Measurements from ENCODE around the gene PMM1. TPM values are rescaled to one million over a fixed set of nuclear protein-coding genes. Genes with fewer than 3 reads are reported as not detected.
"Not testable (repeated sequence)": the region's sequence is repeated elsewhere in the genome, so short reads cannot be mapped to it uniquely, and the experiment has no call there.

The PMM1 gene
- 29.4 and 33.3 TPM in 2 replicates for total RNA-seq (2014; rRNA removed; shearing (Covaris generic))
- 78.2 and 79.2 TPM in 2 replicates for polyA plus RNA-seq (2016; fragmentation: Nextera tagmentation; extraction: Ambion mirVana)

DNA sequence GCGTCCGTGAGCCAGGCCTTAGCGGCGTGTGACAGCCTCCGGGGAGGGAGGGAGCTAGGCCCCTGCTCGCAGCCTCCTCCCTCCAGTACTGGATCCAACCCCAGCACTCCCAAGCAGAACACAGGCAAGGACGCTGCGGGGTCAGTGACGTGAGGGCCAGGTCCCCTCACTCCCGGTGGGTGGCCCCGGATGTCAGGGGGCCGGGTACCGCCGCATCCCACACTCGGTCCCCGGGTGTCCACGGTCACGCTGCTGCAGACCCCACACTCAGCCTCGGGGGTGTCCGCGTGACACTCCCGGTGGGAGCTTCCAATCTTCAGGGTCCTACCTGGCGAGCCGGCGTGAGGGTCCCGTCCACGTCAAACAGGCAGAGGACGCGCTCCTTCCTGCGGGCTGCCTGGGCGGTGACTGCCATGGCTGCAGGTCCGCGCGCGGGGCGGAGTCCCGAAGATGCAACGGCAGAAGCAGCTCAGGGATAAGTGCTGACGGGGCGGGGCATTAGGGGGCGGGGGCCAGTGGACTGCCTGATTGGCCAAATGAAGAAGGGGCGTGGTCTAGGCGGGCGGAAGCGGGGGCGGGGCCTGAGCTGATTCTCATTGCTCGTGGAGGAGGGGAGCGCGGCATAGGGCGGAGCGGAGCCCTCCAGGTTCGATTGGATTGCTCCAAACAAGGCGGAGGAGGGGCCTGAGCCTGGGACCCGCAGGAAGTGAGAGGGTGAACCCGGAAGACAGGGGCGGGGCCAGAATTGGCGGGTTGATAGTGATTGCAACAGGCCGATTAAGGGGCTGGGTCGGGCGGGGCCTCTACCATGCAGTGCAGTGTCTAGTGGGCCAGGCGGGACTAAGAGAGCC lies at the start of gene PMM1:
TSS of gene PMM1 (minus strand) at position 450 of the 851 bp plus-strand sequence. CDS start at position 415, 35 bp downstream.
- H3K27ac ChIP-seq = peak within 1 kb of the TSS; percentile 61
- no peaks in the 10 kb centered on the region for H3K9me2 ChIP-seq (ENCODE audit: insufficient read depth)
- no peaks in the 10 kb centered on the region for H3K27me3 ChIP-seq (replicated peaks; ENCODE audit: insufficient read depth)
- peak within 1 kb of the TSS; percentile 91 for H2AFZ ChIP-seq
- H3K4me2 ChIP-seq (ENCODE audit: unreplicated experiment) = peak within 1 kb of the TSS; percentile 87
- in situ Hi-C loops (cut with MboI) = no loop called here
- no peaks in the 10 kb centered on the region for H3K9me3 ChIP-seq (ENCODE audit: low read depth)
- peaks cover 49% of the 10 kb centered on the region for H3K79me2 ChIP-seq (ENCODE audit: insufficient read depth)
- peaks cover 10% of the 10 kb centered on the region; the same call in 1 of the 2 replicates for H3K4me1 ChIP-seq (ENCODE audit: insufficient read depth)
- no peaks in the 10 kb centered on the region for H4K20me1 ChIP-seq (ENCODE audit: insufficient read depth)
- TF ChIP-seq EZH2phosphoT487 (IDR thresholded peaks at IDR 0.05; ENCODE audit: insufficient read depth, low read depth) = no peak
- TF ChIP-seq EZH2 (IDR thresholded peaks at IDR 0.05; ENCODE audit: insufficient read depth, poor library complexity, severe bottlenecking) = no peak
- no peaks in the 10 kb centered on the region for H3F3A ChIP-seq (ENCODE audit: insufficient read depth)
- H3K36me3 ChIP-seq (ENCODE audit: low read depth) = no peaks in the 10 kb centered on the region; the same call in 1 of the 2 replicates
- peak within 1 kb of the TSS; percentile 94 for H3K9ac ChIP-seq
- WGBS, 2 experiments (ENCODE audit: low coverage in 1 of 2, low lambda C conversion rate in 2 of 2, missing lambda C conversion rate in 2 of 2) = 1% methylated on average over 46 to 61 of the region's 61 CpGs
- peak; percentile 100 for DNase-seq
- peak within 1 kb of the TSS; percentile 90 for H3K4me3 ChIP-seq

DNA sequence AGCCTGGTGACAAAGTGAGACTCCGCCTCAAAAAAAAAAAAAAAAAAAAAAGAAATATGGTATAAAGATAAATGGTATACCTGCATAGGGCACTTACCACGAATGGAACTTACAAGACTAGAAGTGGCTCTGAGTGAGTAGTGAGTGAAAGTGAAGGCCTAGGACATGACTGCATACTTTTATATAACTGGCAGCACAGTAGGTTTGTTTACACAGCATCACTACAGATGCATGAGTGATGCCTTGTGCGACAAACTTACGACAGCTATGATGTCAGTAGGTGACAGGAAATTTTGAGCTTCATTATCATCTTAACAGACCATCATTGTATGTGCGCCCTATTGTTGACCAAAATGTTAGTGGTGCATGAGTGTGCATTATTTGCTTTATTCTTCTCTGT lies 49.1 kb upstream of the PMM1 start:
- in situ Hi-C loops (cut with MboI) = no loop called here
- no peak overlapping the region for H3K4me3 ChIP-seq
- H3K4me2 ChIP-seq (ENCODE audit: unreplicated experiment) = no peak overlapping the region
- no peaks in the 10 kb centered on the region for H3K9me3 ChIP-seq (ENCODE audit: low read depth)
- H4K20me1 ChIP-seq (ENCODE audit: insufficient read depth) = no peaks in the 10 kb centered on the region
- H3K27me3 ChIP-seq (replicated peaks; ENCODE audit: insufficient read depth) = no peaks in the 10 kb centered on the region
- peaks cover 32% of the 10 kb centered on the region for H3F3A ChIP-seq (ENCODE audit: insufficient read depth)
- peaks cover 18% of the 10 kb centered on the region for H3K4me1 ChIP-seq (ENCODE audit: insufficient read depth)
- peaks cover 60% of the 10 kb centered on the region for H3K36me3 ChIP-seq (ENCODE audit: low read depth)
- no peak overlapping the region for H3K9ac ChIP-seq
- H3K79me2 ChIP-seq (ENCODE audit: insufficient read depth) = peaks cover 88% of the 10 kb centered on the region
- no peak overlapping the region for H2AFZ ChIP-seq
- no peak for DNase-seq
- no peaks in the 10 kb centered on the region for H3K9me2 ChIP-seq (ENCODE audit: insufficient read depth)
- TF ChIP-seq EZH2phosphoT487 (IDR thresholded peaks at IDR 0.05; ENCODE audit: insufficient read depth, low read depth) = no peak
- TF ChIP-seq EZH2 (IDR thresholded peaks at IDR 0.05; ENCODE audit: insufficient read depth, poor library complexity, severe bottlenecking) = no peak
- WGBS, 2 experiments (ENCODE audit: low coverage in 1 of 2, low lambda C conversion rate in 2 of 2, missing lambda C conversion rate in 2 of 2) = 90 to 95% methylated on average over 4 to 5 of the region's 5 CpGs
- H3K27ac ChIP-seq = no peak overlapping the region

DNA sequence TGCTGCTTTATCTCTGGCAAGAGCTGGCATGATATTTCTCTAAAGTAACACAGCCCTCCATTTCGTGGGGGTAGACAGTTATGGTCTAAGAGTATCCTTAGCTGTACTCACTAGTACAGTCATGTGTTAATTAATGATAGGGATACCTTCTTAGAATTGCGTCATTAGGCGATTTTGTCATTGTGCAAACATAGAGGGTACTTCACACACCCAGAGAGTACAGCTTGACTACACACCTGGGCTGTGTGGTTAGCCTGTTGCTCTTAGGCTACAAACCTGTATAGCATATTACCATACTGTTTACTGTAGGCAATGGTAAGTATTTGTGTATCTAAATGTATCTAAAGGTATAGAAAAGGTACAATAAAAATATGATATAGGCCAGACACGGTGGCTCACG lies 48.5 kb upstream of the PMM1 start:
- no peak for DNase-seq
- H2AFZ ChIP-seq = no peak overlapping the region
- H3K9me2 ChIP-seq (ENCODE audit: insufficient read depth) = no peaks in the 10 kb centered on the region
- H3K4me3 ChIP-seq = no peak overlapping the region
- H3K9me3 ChIP-seq (ENCODE audit: low read depth) = no peaks in the 10 kb centered on the region
- WGBS, 2 experiments (ENCODE audit: low coverage in 1 of 2, low lambda C conversion rate in 2 of 2, missing lambda C conversion rate in 2 of 2) = 92 to 99% methylated on average over 5 of the region's 5 CpGs
- TF ChIP-seq EZH2phosphoT487 (IDR thresholded peaks at IDR 0.05; ENCODE audit: insufficient read depth, low read depth) (no peak), EZH2 (IDR thresholded peaks at IDR 0.05; ENCODE audit: insufficient read depth, poor library complexity, severe bottlenecking) (no peak)
- no peak overlapping the region for H3K4me2 ChIP-seq (ENCODE audit: unreplicated experiment)
- in situ Hi-C loops (cut with MboI) = no loop called here
- H4K20me1 ChIP-seq (ENCODE audit: insufficient read depth) = no peaks in the 10 kb centered on the region
- H3K79me2 ChIP-seq (ENCODE audit: insufficient read depth) = peaks cover 89% of the 10 kb centered on the region
- H3K27me3 ChIP-seq (replicated peaks; ENCODE audit: insufficient read depth) = no peaks in the 10 kb centered on the region
- H3K9ac ChIP-seq = no peak overlapping the region
- H3K4me1 ChIP-seq (ENCODE audit: insufficient read depth) = peaks cover 18% of the 10 kb centered on the region
- no peak overlapping the region for H3K27ac ChIP-seq
- H3K36me3 ChIP-seq (ENCODE audit: low read depth) = peaks cover 57% of the 10 kb centered on the region
- peaks cover 35% of the 10 kb centered on the region for H3F3A ChIP-seq (ENCODE audit: insufficient read depth)

DNA sequence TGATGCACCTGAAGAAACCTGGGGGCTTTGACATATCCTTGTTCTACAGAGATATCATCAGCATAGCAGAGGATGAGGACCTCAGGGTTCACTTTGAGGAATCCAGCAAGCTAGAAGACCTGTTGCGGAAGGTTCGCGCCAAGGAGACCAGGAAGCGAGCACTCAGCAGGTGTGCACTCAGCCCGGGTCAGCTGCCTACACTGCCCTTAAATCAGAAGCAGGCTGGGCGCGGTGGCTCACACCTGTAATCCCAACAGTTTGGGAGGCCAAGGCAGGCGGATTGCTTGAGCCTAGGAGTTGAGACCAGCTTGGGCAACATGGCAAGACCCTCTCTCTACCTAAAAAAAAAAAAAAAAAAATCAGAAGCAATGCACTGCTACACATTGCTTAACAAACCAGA lies 48.0 kb upstream of the PMM1 start:
- H3K9me2 ChIP-seq (ENCODE audit: insufficient read depth); H3K27ac ChIP-seq; H3K9ac ChIP-seq; H3K4me2 ChIP-seq (ENCODE audit: unreplicated experiment); in situ Hi-C loops (cut with MboI); H3K27me3 ChIP-seq (replicated peaks; ENCODE audit: insufficient read depth); H2AFZ ChIP-seq; H3K4me3 ChIP-seq; H3K9me3 ChIP-seq (ENCODE audit: low read depth); DNase-seq; H4K20me1 ChIP-seq (ENCODE audit: insufficient read depth): not testable (repeated sequence)
- peaks cover 54% of the 10 kb centered on the region for H3K36me3 ChIP-seq (ENCODE audit: low read depth)
- peaks cover 89% of the 10 kb centered on the region for H3K79me2 ChIP-seq (ENCODE audit: insufficient read depth)
- WGBS, 2 experiments (ENCODE audit: low coverage in 1 of 2, low lambda C conversion rate in 2 of 2, missing lambda C conversion rate in 2 of 2) = 98 to 99% methylated on average over 8 of the region's 8 CpGs
- H3F3A ChIP-seq (ENCODE audit: insufficient read depth) = peaks cover 35% of the 10 kb centered on the region
- H3K4me1 ChIP-seq (ENCODE audit: insufficient read depth) = peaks cover 18% of the 10 kb centered on the region

Measured in GM23248 (cell line).